ENCODE data around the gene LRRC14B.
"Not testable (repeated sequence)": the region's sequence is repeated elsewhere in the genome, so short reads cannot be mapped to it uniquely, and the experiment has no call there.

The LRRC14B gene

DNA sequence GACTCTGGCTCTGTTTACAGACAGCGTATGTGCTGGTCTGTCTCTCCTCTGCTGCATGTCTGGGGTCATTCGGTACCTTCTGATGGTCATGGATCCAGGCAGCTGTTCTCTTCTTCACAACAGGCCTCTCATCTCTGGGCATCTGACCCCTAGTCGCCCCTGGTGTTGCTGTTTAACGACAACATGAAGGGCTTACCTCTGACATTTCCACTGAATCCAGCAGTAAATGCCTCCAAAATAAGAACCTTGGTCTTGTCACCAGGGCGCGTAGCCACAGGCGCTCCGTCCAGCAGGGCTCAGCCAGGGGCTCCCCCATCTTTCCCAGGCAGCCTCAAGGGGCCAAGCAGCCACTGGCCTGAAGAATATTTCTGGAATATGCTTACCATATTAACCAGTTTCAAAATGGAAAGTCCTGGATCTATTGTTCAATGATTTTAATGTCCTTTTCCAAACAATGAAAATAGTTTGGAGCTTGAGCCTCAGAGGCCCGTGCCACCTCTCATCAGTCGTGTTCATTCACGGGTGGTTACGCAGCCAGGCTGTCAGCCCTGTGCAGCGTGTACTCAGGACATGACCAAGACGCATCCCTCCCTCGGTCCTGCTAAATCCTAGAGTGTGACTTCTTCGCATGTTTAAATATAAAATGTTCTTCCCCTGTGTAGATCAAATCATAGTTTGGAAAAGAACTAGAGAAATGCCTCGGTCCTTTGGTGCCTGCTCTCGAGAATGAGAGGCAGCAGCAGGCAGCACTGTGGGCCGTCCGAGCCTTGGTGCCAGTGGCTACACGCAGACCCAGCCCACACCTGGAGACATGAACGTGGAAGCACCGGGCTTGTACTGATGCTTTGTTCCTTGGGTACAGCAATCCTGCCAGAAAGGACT, 30.1 kb upstream of the LRRC14B start:
- DNase-seq: no peak

DNA sequence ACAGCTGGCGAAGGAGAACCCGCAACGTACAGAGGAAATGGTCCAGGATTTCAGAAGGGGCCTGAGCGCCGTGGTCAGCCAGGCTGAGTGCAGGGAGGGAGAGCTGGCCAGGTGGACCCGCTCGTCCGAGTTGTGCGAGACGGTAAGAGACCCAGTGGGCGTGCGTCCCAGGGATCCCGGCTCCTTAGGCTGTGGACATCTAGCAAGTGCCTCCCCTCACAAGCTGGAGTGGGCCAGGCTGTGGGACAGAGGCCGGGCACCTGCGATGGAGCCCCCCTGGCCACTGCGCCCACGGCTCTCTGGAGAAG, 29.5 kb upstream of the LRRC14B start:
- DNase-seq: no peak

DNA sequence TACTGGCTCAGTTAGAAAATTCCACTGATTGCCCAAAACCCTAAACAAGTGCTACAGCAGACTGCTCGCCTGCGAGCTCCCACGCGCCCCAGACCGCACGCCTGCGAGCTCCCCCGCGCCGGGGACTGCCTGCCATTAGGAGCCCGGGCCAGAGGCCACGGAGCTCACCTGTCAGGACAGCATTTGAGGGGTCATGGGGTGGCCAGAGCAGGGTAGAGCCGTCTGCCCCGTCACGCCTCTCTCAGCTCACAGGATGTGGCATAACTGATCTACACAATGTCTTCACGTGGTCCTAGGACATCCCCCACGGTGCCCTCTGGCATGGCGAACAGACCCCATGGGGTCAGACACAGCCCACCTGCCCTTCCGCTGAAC, 29.1 kb upstream of the LRRC14B start:
- no peak for DNase-seq

DNA sequence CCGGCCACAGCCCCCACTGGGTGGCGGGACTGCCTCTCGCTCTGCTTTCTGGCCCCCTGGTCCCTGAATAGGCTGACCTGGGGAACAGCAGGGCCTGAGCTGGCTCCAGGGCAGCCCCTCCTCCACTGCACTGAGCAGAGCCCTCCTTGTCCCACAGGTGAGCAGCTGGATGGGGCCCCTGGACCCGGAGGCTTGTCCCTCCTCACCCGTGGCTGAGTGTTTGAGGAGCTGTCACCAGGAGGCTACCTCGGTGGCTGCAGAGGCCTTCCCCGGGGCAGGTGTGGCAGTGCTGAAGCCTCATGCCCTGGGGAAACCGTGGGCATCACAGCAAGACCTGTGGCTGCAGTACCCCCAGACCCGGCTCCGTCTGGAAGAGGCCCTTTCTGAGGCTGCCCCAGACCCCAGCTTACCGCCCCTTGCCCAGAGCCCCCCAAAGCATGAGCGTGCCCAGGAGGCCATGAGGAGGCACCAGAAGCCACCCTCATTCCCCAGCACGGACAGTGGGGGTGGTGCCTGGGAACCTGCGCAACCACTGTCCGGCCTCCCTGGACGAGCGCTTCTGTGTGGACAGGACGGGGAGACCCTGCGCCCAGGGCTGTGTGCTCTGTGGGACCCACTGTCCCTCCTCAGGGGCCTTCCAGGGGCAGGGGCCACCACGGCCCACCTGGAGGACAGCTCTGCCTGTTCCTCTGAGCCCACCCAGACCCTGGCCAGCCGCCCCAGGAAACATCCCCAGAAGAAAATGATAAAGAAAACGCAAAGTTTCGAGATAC, 28.5 kb upstream of the LRRC14B start:
- no peak for DNase-seq

DNA sequence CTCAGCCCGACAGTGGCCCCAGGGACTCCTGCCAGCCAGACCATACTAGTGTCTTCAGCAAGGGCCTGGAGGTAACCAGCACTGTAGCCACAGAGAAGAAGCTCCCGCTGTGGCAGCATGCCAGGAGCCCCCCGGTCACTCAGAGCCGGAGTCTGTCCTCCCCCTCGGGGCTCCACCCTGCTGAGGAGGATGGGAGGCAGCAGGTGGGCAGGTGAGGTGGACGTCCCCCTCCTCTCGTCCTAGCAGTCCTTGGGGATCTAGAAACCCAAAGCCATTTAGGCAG, 28.0 kb upstream of the LRRC14B start:
- DNase-seq: no peak

DNA sequence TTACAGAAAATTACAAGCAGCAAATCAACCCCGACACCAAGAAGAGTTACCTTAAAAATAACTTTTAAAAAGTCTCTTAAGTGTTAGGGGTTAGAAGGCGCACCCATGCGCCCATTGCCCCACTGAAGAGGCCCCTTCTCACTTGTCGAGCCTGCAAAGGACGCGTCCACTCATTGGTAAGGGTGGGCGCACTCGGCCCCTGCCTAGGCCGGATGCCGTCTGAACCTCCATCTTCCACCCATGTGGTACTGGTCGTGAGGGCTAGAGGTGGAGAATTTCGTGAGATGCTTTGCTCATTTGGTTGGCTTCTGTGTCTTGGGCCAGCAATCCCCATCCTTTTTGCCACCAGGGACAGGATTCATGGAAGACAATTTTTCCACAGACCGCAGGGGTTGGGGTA, 27.5 kb upstream of the LRRC14B start:
- DNase-seq: no peak

DNA sequence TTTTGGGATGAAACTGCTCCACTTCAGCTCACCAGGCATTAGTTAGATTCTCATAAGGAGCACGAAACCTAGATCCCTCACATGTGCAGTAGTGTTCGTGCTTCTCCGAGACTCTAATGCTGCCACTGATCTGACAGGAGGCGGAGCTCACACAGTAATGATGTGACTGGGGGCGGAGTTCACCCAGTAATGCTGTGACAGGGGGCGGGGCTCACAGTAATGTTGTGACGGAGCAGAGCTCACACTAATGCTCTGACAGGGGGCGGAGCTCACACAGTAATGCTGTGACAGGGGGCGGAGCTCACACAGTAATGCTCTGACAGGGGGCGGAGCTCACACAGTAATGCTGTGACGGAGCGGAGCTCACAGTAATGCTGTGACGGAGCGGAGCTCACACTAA, 27.1 kb upstream of the LRRC14B start:
- DNase-seq: no peak

- DNase-seq: not testable (repeated sequence)
Observed at GRCh38 chr5:164783-165182, 26.5 kb upstream of the LRRC14B start.

GRCh38 chr5:166441-167372, 24.6 kb upstream of the LRRC14B start:
- DNase-seq: no peak

GRCh38 chr5:167511-167910, 23.8 kb upstream of the LRRC14B start:
- no peak for DNase-seq

DNA sequence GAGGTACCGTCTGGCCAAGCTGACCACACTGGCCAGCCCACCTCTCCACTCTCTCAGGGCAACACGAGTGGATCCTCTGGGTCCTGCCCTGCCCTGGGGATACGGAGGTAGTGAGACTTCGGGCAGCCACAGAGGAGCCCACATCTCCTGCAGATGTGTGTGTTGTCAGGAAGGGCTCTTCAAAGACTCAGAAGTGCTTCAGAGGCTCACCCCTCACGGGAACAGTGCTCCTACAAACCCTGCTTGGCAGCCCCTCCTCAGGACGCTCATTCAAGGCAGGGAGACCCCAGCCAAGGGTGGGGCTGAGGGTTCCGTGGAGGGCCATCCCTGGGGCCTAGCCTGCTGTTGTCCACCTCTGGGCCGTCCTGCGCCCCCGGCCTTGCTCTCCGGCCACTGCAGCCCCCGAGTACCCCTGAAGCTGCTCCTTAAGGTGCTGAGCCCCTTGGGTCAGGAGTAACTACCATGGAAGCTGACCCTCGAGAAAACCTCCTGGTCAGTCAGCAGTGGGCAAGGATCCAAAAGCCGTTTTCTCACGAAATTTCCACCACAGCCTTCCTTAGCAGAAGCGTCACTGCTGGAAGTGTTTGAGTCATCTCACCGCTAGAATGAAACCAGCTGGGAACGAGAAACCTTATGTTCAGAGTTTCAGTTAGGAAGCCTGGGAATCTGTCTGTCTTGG, 23.2 kb upstream of the LRRC14B start:
- DNase-seq: no peak

- no peak for DNase-seq
Observed at GRCh38 chr5:169071-169727, 22.1 kb upstream of the LRRC14B start.

GRCh38 chr5:169728-170094, 21.6 kb upstream of the LRRC14B start:
- no peak for DNase-seq

DNA sequence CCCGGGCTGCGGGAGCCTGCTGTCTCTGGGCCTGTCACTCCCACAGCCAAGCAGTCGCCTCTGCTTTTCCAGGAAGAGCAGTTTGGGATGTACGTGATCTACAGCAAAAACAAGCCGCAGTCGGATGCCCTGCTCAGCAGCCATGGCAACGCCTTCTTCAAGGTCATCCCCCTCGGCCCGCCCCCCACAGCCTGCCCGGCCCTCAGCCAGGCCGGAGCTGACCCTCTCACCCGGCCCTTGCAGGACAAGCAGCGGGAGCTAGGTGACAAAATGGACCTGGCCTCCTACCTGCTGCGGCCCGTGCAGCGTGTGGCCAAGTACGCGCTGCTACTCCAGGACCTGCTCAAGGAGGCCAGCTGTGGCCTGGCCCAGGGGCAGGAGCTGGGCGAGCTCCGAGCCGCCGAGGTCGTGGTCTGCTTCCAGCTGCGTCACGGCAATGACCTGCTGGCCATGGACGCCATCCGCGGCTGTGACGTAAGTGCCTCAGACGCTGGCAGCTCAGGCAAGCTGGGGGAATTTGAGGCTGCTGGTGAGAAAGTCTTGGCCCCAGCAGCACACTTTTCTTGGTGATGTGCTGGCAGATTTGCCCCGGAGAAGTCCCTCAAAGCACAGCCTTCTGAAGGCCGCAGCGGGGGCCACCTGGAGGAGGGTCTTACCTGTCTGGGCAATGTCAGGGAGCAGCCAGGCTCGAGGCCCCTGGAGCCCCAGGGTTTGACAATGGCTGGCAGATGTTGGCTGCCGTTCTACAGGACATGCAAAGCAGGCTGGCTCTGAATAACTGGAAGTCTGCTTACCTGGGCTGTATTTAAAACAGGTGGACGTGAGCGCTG, 20.1 kb upstream of the LRRC14B start:
- no peak for DNase-seq

- no peak for DNase-seq
Observed at GRCh38 chr5:171801-172331, 19.4 kb upstream of the LRRC14B start.

DNA sequence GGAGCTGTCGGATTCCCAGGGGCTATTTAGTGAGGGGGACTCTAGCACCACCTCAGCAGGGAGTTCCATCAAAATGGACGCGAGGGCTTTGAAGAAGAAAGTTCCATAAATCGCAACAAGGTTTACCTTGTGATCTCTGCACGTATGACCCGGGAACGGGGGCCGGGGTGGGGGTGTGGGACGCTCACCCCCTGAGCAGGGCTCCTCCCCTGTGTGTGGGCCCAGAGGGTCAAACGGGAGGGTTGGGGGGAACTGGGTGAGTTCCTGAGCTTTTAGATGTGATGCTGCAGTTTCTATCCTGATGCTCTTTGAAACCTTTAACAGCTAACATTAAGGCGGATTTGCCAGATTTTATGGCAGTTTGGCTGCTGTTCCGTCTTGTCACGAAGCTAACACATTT, 18.9 kb upstream of the LRRC14B start:
- no peak for DNase-seq

GRCh38 chr5:172841-173251, 18.4 kb upstream of the LRRC14B start:
- DNase-seq: no peak

GRCh38 chr5:173392-174290, 17.7 kb upstream of the LRRC14B start:
- DNase-seq: no peak

DNA sequence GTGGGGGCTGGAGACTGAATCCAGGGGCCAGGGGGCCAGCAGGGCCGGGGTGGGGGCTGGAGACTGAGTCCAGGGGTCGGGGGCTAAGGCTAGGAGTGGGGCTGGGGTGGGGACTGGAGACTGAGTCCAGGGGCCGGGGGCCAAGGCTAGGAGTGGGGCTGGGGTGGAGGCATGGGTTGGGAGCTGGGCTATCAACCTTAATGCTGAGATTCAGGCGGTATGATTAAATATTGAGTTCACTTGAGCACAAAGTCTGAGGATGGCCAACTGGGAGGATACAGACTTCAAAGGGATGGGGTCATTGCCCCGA, 17.0 kb upstream of the LRRC14B start:
- DNase-seq: no peak

- no peak for DNase-seq
Observed at GRCh38 chr5:174876-175465, 16.3 kb upstream of the LRRC14B start.

Data from stimulated activated CD4-positive, alpha-beta T cell treated with anti-CD3 and anti-CD28 coated beads, Interleukin-4, amount 100 ng/mL, for 1 hour (primary cell).